ENCODE data around the gene ATG16L1.

The ATG16L1 gene

GRCh38 chr2:233259730-233260129, 8.3 kb downstream of the ATG16L1 start:
- H3K27ac ChIP-seq: no peak overlapping the region
- no peak for TF ChIP-seq CTCF (conservative IDR thresholded peaks at IDR 0.05)

GRCh38 chr2:233260661-233261060, 9.2 kb downstream of the ATG16L1 start:
- H3K27ac ChIP-seq: no peak overlapping the region
- no peak for TF ChIP-seq CTCF (conservative IDR thresholded peaks at IDR 0.05)

- H3K27ac ChIP-seq: no peak overlapping the region
These were observed 10.5 kb downstream of the ATG16L1 start for GRCh38 chr2:233261819-233262555.

GRCh38 chr2:233262562-233262961, 11.1 kb downstream of the ATG16L1 start:
- no peak for TF ChIP-seq CTCF (conservative IDR thresholded peaks at IDR 0.05)
- no peak overlapping the region for H3K27ac ChIP-seq

More at GRCh38 chr2:233261819-233262555, 10.5 kb downstream of the ATG16L1 start:
- TF ChIP-seq CTCF (conservative IDR thresholded peaks at IDR 0.05): no peak

- H3K27ac ChIP-seq: no peak overlapping the region
- TF ChIP-seq CTCF (conservative IDR thresholded peaks at IDR 0.05): no peak
These were observed 11.6 kb downstream of the ATG16L1 start for GRCh38 chr2:233263045-233263570.

- no peak for TF ChIP-seq CTCF (conservative IDR thresholded peaks at IDR 0.05)
- no peak overlapping the region for H3K27ac ChIP-seq
These were observed 13.2 kb downstream of the ATG16L1 start for GRCh38 chr2:233264667-233265066.

GRCh38 chr2:233265899-233266431, 14.5 kb downstream of the ATG16L1 start:
- no peak for TF ChIP-seq CTCF (conservative IDR thresholded peaks at IDR 0.05)
- H3K27ac ChIP-seq: no peak overlapping the region
